ENCODE measurements around the gene REEP3.

GRCh38 chr10:63539994-63540393 lies 18.8 kb downstream of the REEP3 start:
- TF ChIP-seq CTCF (IDR thresholded peaks at IDR 0.05; ENCODE audit: low read length): no peak
- no peak for TF ChIP-seq EZH2 (optimal IDR thresholded peaks at IDR 0.05; ENCODE audit: low read depth, low read length)

All from MM.1S (cell line).